ENCODE measurements around the gene CCSER1. TPM values are rescaled to one million over a fixed set of nuclear protein-coding genes. Genes with fewer than 3 reads are reported as not detected.
"Not testable (repeated sequence)": the region's sequence is repeated elsewhere in the genome, so short reads cannot be mapped to it uniquely, and the experiment has no call there.

CCSER1 gene
- total and polyA plus RNA-seq, 2 experiments from 2014 or later, result 2.9 to 3.4 TPM

- not testable (repeated sequence) for DNase-seq (ENCODE audit: low spot score); H3K27me3 ChIP-seq (ENCODE audit: insufficient read depth); H3K27ac ChIP-seq (ENCODE audit: low read depth); H2AFZ ChIP-seq; H3K4me1 Mint-ChIP-seq; H3F3A ChIP-seq (replicated peaks; ENCODE audit: low read depth); H3K27ac Mint-ChIP-seq; H3K4me3 Mint-ChIP-seq; H3K27me3 Mint-ChIP-seq (ENCODE audit: insufficient read depth, low read depth, poor library complexity); H3K4me2 ChIP-seq; H3K79me2 ChIP-seq (replicated peaks; ENCODE audit: insufficient read depth); H4K20me1 ChIP-seq (replicated peaks; ENCODE audit: insufficient read depth); H3K9me2 ChIP-seq (ENCODE audit: insufficient read depth); ATAC-seq; H3K4me3 ChIP-seq; H3K36me3 ChIP-seq (ENCODE audit: insufficient read depth); H3K4me1 ChIP-seq (ENCODE audit: insufficient read depth)
- Mint-ChIP-seq H3K9me3 (peaks cover 64% of the 10 kb centered on the region), H3K36me3 (ENCODE audit: low read depth) (peaks cover 41% of the 10 kb centered on the region)
Observed at GRCh38 chr4:90407897-90408296, 280.7 kb downstream of the CCSER1 start.

- not testable (repeated sequence) for H3K36me3 ChIP-seq (ENCODE audit: insufficient read depth); H3K27me3 Mint-ChIP-seq (ENCODE audit: insufficient read depth, low read depth, poor library complexity); H3K4me3 ChIP-seq; H2AFZ ChIP-seq; H3K4me1 Mint-ChIP-seq; H3K4me2 ChIP-seq; H3K4me1 ChIP-seq (ENCODE audit: insufficient read depth); H3K4me3 Mint-ChIP-seq; H3K27ac ChIP-seq (ENCODE audit: low read depth); H4K20me1 ChIP-seq (replicated peaks; ENCODE audit: insufficient read depth); H3F3A ChIP-seq (replicated peaks; ENCODE audit: low read depth); H3K9me2 ChIP-seq (ENCODE audit: insufficient read depth); H3K79me2 ChIP-seq (replicated peaks; ENCODE audit: insufficient read depth); H3K27me3 ChIP-seq (ENCODE audit: insufficient read depth); ATAC-seq; DNase-seq (ENCODE audit: low spot score); H3K27ac Mint-ChIP-seq
- peaks cover 29% of the 10 kb centered on the region for H3K9me3 Mint-ChIP-seq
- peaks cover 16% of the 10 kb centered on the region for H3K36me3 Mint-ChIP-seq (ENCODE audit: low read depth)
Observed at GRCh38 chr4:90412786-90413185, 285.6 kb downstream of the CCSER1 start.

- Histone ChIP-seq H2AFZ (no peak overlapping the region), H3K27ac (ENCODE audit: low read depth) (no peak overlapping the region), H3K9me2 (ENCODE audit: insufficient read depth) (0 out of 2 replicates have a peak, but pooled peaks cover 4% of the 10 kb centered on the region), H4K20me1 (replicated peaks; ENCODE audit: insufficient read depth) (no peaks in the 10 kb centered on the region), H3K4me2 (no peak overlapping the region), H3K4me3 (no peak overlapping the region), H3F3A (replicated peaks; ENCODE audit: low read depth) (no peaks in the 10 kb centered on the region), H3K4me1 (ENCODE audit: insufficient read depth) (no peaks in the 10 kb centered on the region), H3K36me3 (ENCODE audit: insufficient read depth) (no peaks in the 10 kb centered on the region), H3K79me2 (replicated peaks; ENCODE audit: insufficient read depth) (no peaks in the 10 kb centered on the region), H3K27me3 (ENCODE audit: insufficient read depth) (no peaks in the 10 kb centered on the region)
- Mint-ChIP-seq H3K4me3 (no peak overlapping the region), H3K36me3 (ENCODE audit: low read depth) (0 out of 3 replicates have a peak, but pooled peaks cover 2% of the 10 kb centered on the region), H3K9me3 (peaks cover 5% of the 10 kb centered on the region), H3K4me1 (peaks cover 5% of the 10 kb centered on the region), H3K27me3 (ENCODE audit: insufficient read depth, low read depth, poor library complexity) (no peaks in the 10 kb centered on the region), H3K27ac (no peak overlapping the region)
- ATAC-seq (no peak), DNase-seq (ENCODE audit: low spot score) (no peak)
- no peak for TF ChIP-seq ZNF114 (CRISPR knock-in tag; IDR thresholded peaks at IDR 0.05)
- no peak for TF ChIP-seq JUNB (IDR thresholded peaks at IDR 0.05; ENCODE audit: unreplicated experiment)
- TF ChIP-seq ZNF462 (CRISPR knock-in tag; IDR thresholded peaks at IDR 0.05), result no peak
- no peak for TF ChIP-seq CTCF (conservative IDR thresholded peaks at IDR 0.05; ENCODE audit: low read depth in 2 of 2)
- no peak for TF ChIP-seq ZNF331 (CRISPR knock-in tag; IDR thresholded peaks at IDR 0.05; ENCODE audit: low read depth)
Observed at GRCh38 chr4:90415116-90415515, 287.9 kb downstream of the CCSER1 start.
